IMR-90 (cell line): ENCODE results near the gene CIAO2B. TPM values are rescaled to one million over a fixed set of nuclear protein-coding genes. Genes with fewer than 3 reads are reported as not detected.

Experiments used
- ATAC-seq: fragments of 200-7000 bp; cut with Tn5 transposase; 2 replicates; pipeline ENCODE4 v1.9.1; 2020; ENCODE audit warnings: low read depth, mild to moderate bottlenecking, moderate library complexity
- BruUV-seq: library from RNA; stranded (reverse); fragments of 400-500 nt; replicated peaks from 2 replicates; lab custom pipeline; 2021; lab: Mats Ljungman, UMichigan
- CTCF ChIA-PET: fragments of 300-600 bp; formaldehyde crosslinking; extraction: SDS; loops from one replicate; lab custom pipeline; 2021; ENCODE audit warnings: antibody characterized with exemption; lab: Yijun Ruan, JAX
- POLR2A ChIA-PET: fragments of 300-600 bp; sonication (Branson Sonifier 250); formaldehyde crosslinking; loops from one replicate; lab custom pipeline; 2022; ENCODE audit warnings: antibody characterized with exemption; ENCODE audit not compliant: unreplicated experiment; lab: Charles Lee
- DNase-seq: peaks from one replicate; pipeline ENCODE4 v3.0.0; 2013
- H2AFZ ChIP-seq: replicated peaks from 2 replicates; pipeline ENCODE3; 2013; ENCODE audit warnings: low read length, mild to moderate bottlenecking; ENCODE audit not compliant: poor library complexity
- H2AK5ac ChIP-seq: 2 replicates; pipeline ENCODE4 v1.6.1; 2013; ENCODE audit warnings: low read depth, low read length, inconsistent platforms
- H2AK9ac ChIP-seq: replicated peaks from 2 replicates; pipeline ENCODE3; 2013; ENCODE audit warnings: mild to moderate bottlenecking, low read depth, low read length, moderate library complexity; ENCODE audit not compliant: poor library complexity
- H2BK120ac ChIP-seq: 2 replicates; pipeline ENCODE4 v1.6.1; 2013; ENCODE audit warnings: low read depth, low read length, inconsistent platforms
- H2BK15ac ChIP-seq: 3 replicates; pipeline ENCODE4 v1.6.1; 2013; ENCODE audit warnings: low read depth, low read length, inconsistent platforms
- H2BK20ac ChIP-seq: 2 replicates; pipeline ENCODE4 v1.6.1; 2013; ENCODE audit warnings: low read depth, mild to moderate bottlenecking, inconsistent platforms, low read length, moderate library complexity
- H2BK5ac ChIP-seq: 2 replicates; pipeline ENCODE4 v1.6.1; 2013; ENCODE audit warnings: mild to moderate bottlenecking, low read depth, low read length, inconsistent platforms; ENCODE audit not compliant: poor library complexity, severe bottlenecking
- H3K14ac ChIP-seq: replicated peaks from 2 replicates; pipeline ENCODE4 v1.6.1; 2013; ENCODE audit warnings: low read depth, low read length, inconsistent platforms
- H3K18ac ChIP-seq: 2 replicates; pipeline ENCODE4 v1.6.1; 2013; ENCODE audit warnings: low read depth, low read length, control low read depth
- H3K23ac ChIP-seq: 2 replicates; pipeline ENCODE4 v1.6.1; 2013; ENCODE audit warnings: low read depth, low read length, inconsistent platforms
- H3K27ac ChIP-seq: 2 replicates; pipeline ENCODE4 v1.5.1; 2013; ENCODE audit warnings: mild to moderate bottlenecking, control low read depth, low read length; ENCODE audit not compliant: insufficient read depth
- H3K27me3 ChIP-seq: 2 replicates; pipeline ENCODE4 v1.6.1; 2013; ENCODE audit warnings: low read length; ENCODE audit not compliant: control insufficient read depth, insufficient read depth
- H3K36me3 ChIP-seq: 2 replicates; pipeline ENCODE4 v1.6.1; 2013; ENCODE audit warnings: low read length, mixed read lengths; ENCODE audit not compliant: control insufficient read depth, insufficient read depth
- H3K4ac ChIP-seq: 2 replicates; pipeline ENCODE4 v1.6.1; 2013; ENCODE audit warnings: low read depth, low read length, inconsistent platforms
- H3K4me1 ChIP-seq: 2 replicates; pipeline ENCODE4 v1.6.1; 2013; ENCODE audit warnings: low read length, mixed read lengths; ENCODE audit not compliant: control insufficient read depth, insufficient read depth
- H3K4me2 ChIP-seq: 2 replicates; pipeline ENCODE4 v1.6.1; 2013; ENCODE audit warnings: low read depth, mild to moderate bottlenecking, control low read depth, low read length, moderate library complexity
- H3K4me3 ChIP-seq: 2 replicates; pipeline ENCODE4 v1.5.1; 2013; ENCODE audit warnings: low read depth, mild to moderate bottlenecking, control low read depth, low read length, moderate library complexity; ENCODE audit not compliant: insufficient read depth
- H3K56ac ChIP-seq: 2 replicates; pipeline ENCODE4 v1.6.1; 2013; ENCODE audit warnings: low read length, inconsistent platforms; ENCODE audit not compliant: insufficient read depth; ENCODE audit errors: extremely low read depth
- H3K79me1 ChIP-seq, 2 experiments: 2 replicates each; pipeline ENCODE4 v1.6.1; 2013; ENCODE audit warnings: low read length in 2 of 2, inconsistent platforms in 1 of 2, low read depth in 1 of 2
- H3K9ac ChIP-seq: 2 replicates; pipeline ENCODE4 v1.6.1; 2013; ENCODE audit warnings: low read depth, low read length, control low read depth
- H3K9me1 ChIP-seq: 2 replicates; pipeline ENCODE4 v1.6.1; 2013; ENCODE audit warnings: low read length, inconsistent platforms; ENCODE audit not compliant: insufficient read depth
- H3K9me3 ChIP-seq: 2 replicates; pipeline ENCODE4 v1.6.1; 2013; ENCODE audit warnings: low read length; ENCODE audit not compliant: control insufficient read depth, insufficient read depth
- H4K20me1 ChIP-seq: 2 replicates; pipeline ENCODE4 v1.6.1; 2013; ENCODE audit warnings: low read length, inconsistent platforms; ENCODE audit not compliant: insufficient read depth
- H4K5ac ChIP-seq: 2 replicates; pipeline ENCODE4 v1.6.1; 2013; ENCODE audit warnings: mild to moderate bottlenecking, low read depth, low read length, control low read depth
- H4K8ac ChIP-seq, 2 experiments: 2 replicates each; pipeline ENCODE4 v1.6.1; 2013; ENCODE audit warnings: low read depth in 2 of 2, low read length in 2 of 2, control low read depth in 1 of 2, inconsistent platforms in 1 of 2
- H4K91ac ChIP-seq: 2 replicates; pipeline ENCODE4 v1.6.1; 2013; ENCODE audit warnings: low read depth, low read length, inconsistent platforms; ENCODE audit not compliant: insufficient read depth
- CEBPB ChIP-seq: IDR thresholded peaks from 2 replicates; pipeline ENCODE4 v1.6.1; 2012; ENCODE audit warnings: low read depth, low read length, improper control_type of control experiment
- MXI1 ChIP-seq: IDR thresholded peaks from 2 replicates; pipeline ENCODE4 v1.6.1; 2012; ENCODE audit warnings: low read depth, mild to moderate bottlenecking, low read length, moderate library complexity, borderline replicate concordance
- POLR2A ChIP-seq: IDR thresholded peaks from 2 replicates; pipeline ENCODE4 v1.6.1; 2012; ENCODE audit warnings: mild to moderate bottlenecking, low read depth, low read length
- WGBS, 2 experiments: methylation state at CpG; one replicate each; pipeline versions ENCODE4 v1.1.5 to v1.1.7; 2013; ENCODE audit warnings: missing lambda C conversion rate in 2 of 2; ENCODE audit not compliant: insufficient read length in 1 of 2; ENCODE audit errors: extremely low coverage in 2 of 2; 5-methylcytosine and 5-hydroxymethylcytosine counted together
- dilution Hi-C: fragments of 300-500 bp; cut with HindIII; formaldehyde crosslinking; loops from one replicate; pipeline ENCODE4 v1.14.3; 2018; ENCODE audit warnings: low sequenced_read_pairs; ENCODE audit not compliant: unreplicated experiment
- in situ Hi-C: fragments of 300-500 bp; cut with MboI; formaldehyde crosslinking; loops from 3 replicates; pipeline ENCODE4 v1.14.3; 2019; ENCODE audit warnings: low sequenced_read_pairs, inconsistent platforms, mixed read lengths
- intact Hi-C: fragments of 100-400 bp; cut with micrococcal nuclease; formaldehyde crosslinking; loops from 2 replicates; pipeline ENCODE4 v1.10.0; 2022
- polyA plus RNA-seq, 3 experiments: library from polyadenylated mRNA; depleted of rRNA; stranded (reverse); fragments of >200 nt; gene quantifications; 2 replicates each; pipeline ENCODE4 v1.2.3, GENCODE V29; 2012; ENCODE audit warnings: low replicate concordance in 1 of 3
- total RNA-seq: library from RNA; depleted of rRNA; stranded (reverse); fragments of >200 nt; gene quantifications from 2 replicates; pipeline ENCODE4 v1.2.3, GENCODE V29; 2012

The CIAO2B gene
- total and polyA plus RNA-seq, 2 of the 4 experiments (the other 2 are of a cell fraction): 148 to 234 TPM

DNA sequence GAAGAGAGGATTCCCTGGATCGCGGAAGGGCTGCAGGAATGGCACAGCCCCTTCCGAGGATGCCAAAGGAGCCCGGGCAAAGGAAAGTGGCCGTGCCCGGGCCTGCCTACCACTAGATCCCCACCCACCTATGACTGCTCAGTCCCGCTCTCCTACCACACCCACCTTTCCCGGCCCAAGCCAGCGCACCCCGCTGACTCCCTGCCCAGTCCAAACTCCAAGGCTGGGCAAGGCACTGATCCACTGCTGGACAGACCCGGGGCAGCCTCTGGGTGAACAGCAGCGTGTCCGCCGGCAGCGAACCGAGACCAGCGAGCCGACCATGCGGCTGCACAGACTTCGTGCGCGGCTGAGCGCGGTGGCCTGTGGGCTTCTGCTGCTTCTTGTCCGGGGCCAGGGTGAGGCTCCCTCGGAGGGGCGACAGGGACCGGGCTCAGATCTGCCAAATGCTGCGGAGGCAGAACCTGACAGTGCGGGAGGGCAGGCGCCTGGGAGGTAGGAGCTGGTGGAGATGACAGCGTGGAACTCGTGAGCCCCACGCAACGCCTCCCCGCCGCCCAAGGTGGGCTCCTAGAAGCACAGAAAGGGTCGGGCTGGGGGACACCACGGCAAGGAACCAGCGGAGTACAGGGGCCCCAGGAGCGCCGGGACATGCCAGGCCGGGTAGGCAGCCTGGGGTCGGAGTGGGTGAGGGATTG is 1.3 kb upstream of the CIAO2B start, which contains the start of gene CES2:
Gene CES2 (plus strand): TSS at position 203 of the 698 bp plus-strand sequence. CDS start 120 bp downstream, at position 323.
- peak within 1 kb of the TSS; percentile 90 for H3K18ac ChIP-seq
- peak within 1 kb of the TSS; percentile 98 for H2BK5ac ChIP-seq
- H3K27ac ChIP-seq: peak within 1 kb of the TSS; percentile 98
- 16% methylated on average over 21 of the region's 44 CpGs; no CpG with 5 or more reads in 1 of the 2 experiments for WGBS, 2 experiments
- peak within 1 kb of the TSS; percentile 91 to 97 for H4K8ac ChIP-seq
- peak within 1 kb of the TSS; percentile 15; the same call in 1 of the 3 replicates for H2BK15ac ChIP-seq
- H3K9me1 ChIP-seq: peaks cover 26% of the 10 kb centered on the region
- DNase-seq (peak; percentile 29), ATAC-seq (peak; percentile 67)
- no TSS peak for BruUV-seq
- in situ Hi-C loops: no loop called here
- peak within 1 kb of the TSS; percentile 93 for H3K56ac ChIP-seq
- dilution Hi-C loops: no loop called here
- H2BK120ac ChIP-seq: peak within 1 kb of the TSS; percentile 85
- H3K4me2 ChIP-seq: peak within 1 kb of the TSS; percentile 89
- no peaks in the 10 kb centered on the region for H3K9me3 ChIP-seq
- H3K14ac ChIP-seq: peak within 1 kb of the TSS; percentile 100
- peaks cover 9% of the 10 kb centered on the region for H3K4me1 ChIP-seq
- H3K36me3 ChIP-seq: peaks cover 37% of the 10 kb centered on the region
- peak within 1 kb of the TSS; percentile 98 for H2AK5ac ChIP-seq
- H4K91ac ChIP-seq: peak within 1 kb of the TSS; percentile 81
- TF ChIP-seq POLR2A: peak; percentile 63
- TF ChIP-seq MXI1: 0 out of 2 replicates have a peak, but pooled peaks have one; percentile 75
- TF ChIP-seq CEBPB: no peak
- H2AK9ac ChIP-seq: peak within 1 kb of the TSS; percentile 96
- peak within 1 kb of the TSS; percentile 99 for H3K4ac ChIP-seq
- peak within 1 kb of the TSS; percentile 97 for H4K5ac ChIP-seq
- peak within 1 kb of the TSS; percentile 98 for H3K23ac ChIP-seq
- ChIA-PET CTCF (no interaction called here), POLR2A (no interaction called here)
- H3K9ac ChIP-seq: peak within 1 kb of the TSS; percentile 99
- peak within 1 kb of the TSS; percentile 98 for H3K4me3 ChIP-seq
- peak within 1 kb of the TSS; percentile 99 for H2AFZ ChIP-seq
- no peaks in the 10 kb centered on the region for H3K27me3 ChIP-seq
- intact Hi-C loops: loop anchor here (2.0 kb wide), 1 partner anchor 41 kb away; no protein-coding TSS in a partner anchor
- peaks cover 45% of the 10 kb centered on the region for H4K20me1 ChIP-seq
- peaks cover 25 to 86% of the 10 kb centered on the region in 2 experiments for H3K79me1 ChIP-seq
- peak within 1 kb of the TSS; percentile 49; the same call in 1 of the 2 replicates for H2BK20ac ChIP-seq
